KOPT-K1 (cell line): ENCODE measurements around the gene FNDC5.

Experiments
- H3K27ac ChIP-seq: fragments of 200-600 bp; sonication (generic); 2 replicates; pipeline ENCODE4 v1.5.1; 2016; ENCODE audit warnings: antibody characterized with exemption, mild to moderate bottlenecking, low read depth, low read length; ENCODE audit not compliant: poor library complexity, severe bottlenecking
- H3K36me3 ChIP-seq: fragments of 200-600 bp; sonication (generic); 2 replicates; pipeline ENCODE4 v1.5.1; 2017; ENCODE audit warnings: antibody characterized with exemption, mild to moderate bottlenecking, low read length, moderate library complexity; ENCODE audit not compliant: insufficient read depth
- H3K9me3 ChIP-seq: fragments of 200-600 bp; sonication (generic); 2 replicates; pipeline ENCODE4 v1.5.1; 2017; ENCODE audit warnings: antibody characterized with exemption, low read length, mild to moderate bottlenecking; ENCODE audit not compliant: insufficient read depth, poor library complexity, severe bottlenecking

FNDC5 gene

GRCh38 chr1:32881871-32882850, 11.4 kb upstream of the FNDC5 start:
- H3K9me3 ChIP-seq: no peaks in the 10 kb centered on the region
- H3K27ac ChIP-seq: no peak overlapping the region
- no peaks in the 10 kb centered on the region for H3K36me3 ChIP-seq

- no peak overlapping the region for H3K27ac ChIP-seq
- H3K36me3 ChIP-seq: no peaks in the 10 kb centered on the region
- no peaks in the 10 kb centered on the region for H3K9me3 ChIP-seq
Measured at GRCh38 chr1:32881291-32881690, 10.6 kb upstream of the FNDC5 start.

GRCh38 chr1:32878637-32879041, 7.9 kb upstream of the FNDC5 start:
- no peak overlapping the region for H3K27ac ChIP-seq
- H3K36me3 ChIP-seq: no peaks in the 10 kb centered on the region
- no peaks in the 10 kb centered on the region for H3K9me3 ChIP-seq

- Histone ChIP-seq H3K9me3 (no peaks in the 10 kb centered on the region), H3K27ac (no peak overlapping the region), H3K36me3 (no peaks in the 10 kb centered on the region)
Measured at GRCh38 chr1:32878183-32878582, 7.5 kb upstream of the FNDC5 start.

- Histone ChIP-seq H3K27ac (no peak overlapping the region), H3K9me3 (no peaks in the 10 kb centered on the region), H3K36me3 (no peaks in the 10 kb centered on the region)
Measured at GRCh38 chr1:32877211-32878110, 6.7 kb upstream of the FNDC5 start.

- H3K9me3 ChIP-seq: no peaks in the 10 kb centered on the region
- no peaks in the 10 kb centered on the region for H3K36me3 ChIP-seq
- H3K27ac ChIP-seq: no peak overlapping the region
Measured at GRCh38 chr1:32876341-32877210, 5.9 kb upstream of the FNDC5 start.

GRCh38 chr1:32874860-32875752, 4.4 kb upstream of the FNDC5 start:
- no peak overlapping the region for H3K27ac ChIP-seq
- H3K9me3 ChIP-seq: no peaks in the 10 kb centered on the region
- H3K36me3 ChIP-seq: no peaks in the 10 kb centered on the region

GRCh38 chr1:32873484-32873883, 2.8 kb upstream of the FNDC5 start:
- Histone ChIP-seq H3K36me3 (no peaks in the 10 kb centered on the region), H3K9me3 (no peaks in the 10 kb centered on the region), H3K27ac (no peak overlapping the region)

- Histone ChIP-seq H3K36me3 (no peaks in the 10 kb centered on the region), H3K27ac (no peak overlapping the region), H3K9me3 (no peaks in the 10 kb centered on the region)
Measured at GRCh38 chr1:32872192-32872460, 1.4 kb upstream of the FNDC5 start.

- Histone ChIP-seq H3K27ac (no peak overlapping the region), H3K36me3 (no peaks in the 10 kb centered on the region), H3K9me3 (no peaks in the 10 kb centered on the region)
Measured at GRCh38 chr1:32871364-32872191, 866 bp upstream of the FNDC5 start.

- H3K9me3 ChIP-seq: no peaks in the 10 kb centered on the region
- no peak overlapping the region for H3K27ac ChIP-seq
- H3K36me3 ChIP-seq: no peaks in the 10 kb centered on the region
Measured at GRCh38 chr1:32869923-32870614, 643 bp downstream of the FNDC5 start.

- no peaks in the 10 kb centered on the region for H3K9me3 ChIP-seq
- peaks cover 9% of the 10 kb centered on the region; the same call in 1 of the 2 replicates for H3K36me3 ChIP-seq
- no peak overlapping the region for H3K27ac ChIP-seq
Measured at GRCh38 chr1:32868806-32869455, 1.8 kb downstream of the FNDC5 start.
